Right cardiac atrium (tissue), 5 donors: Measurements from ENCODE around the gene CPTP. TPM values are rescaled to one million over a fixed set of nuclear protein-coding genes. Genes with fewer than 3 reads are reported as not detected.

Source experiments
- ATAC-seq, 2 donors: fragments of 200-7000 bp; cut with Tn5 transposase; one replicate each; pipeline versions ENCODE4 v1.8.0 to v1.9.1; 2020; ENCODE audit warnings: moderate library complexity in 2 of 2, mild to moderate bottlenecking in 1 of 2
- DNase-seq, 3 donors: peaks; one replicate each; pipeline ENCODE4 v3.0.0-alpha.2; 2020
- H3K27ac ChIP-seq: one replicate; pipeline ENCODE4 v1.5.1; 2013; ENCODE audit warnings: mild to moderate bottlenecking, low read length, control low read depth, moderate library complexity
- H3K27me3 ChIP-seq: one replicate; pipeline ENCODE4 v1.6.1; 2013; ENCODE audit not compliant: control insufficient read depth, insufficient read depth
- H3K4me1 ChIP-seq: one replicate; pipeline ENCODE4 v1.6.1; 2013; ENCODE audit warnings: low read length; ENCODE audit not compliant: control insufficient read depth, insufficient read depth
- H3K4me3 ChIP-seq: one replicate; pipeline ENCODE4 v1.5.1; 2013; ENCODE audit warnings: low read length, control low read depth
- H3K9me3 ChIP-seq: one replicate; pipeline ENCODE4 v1.6.1; 2013; ENCODE audit warnings: low read length; ENCODE audit not compliant: control insufficient read depth
- WGBS: extraction: QIAGEN DNeasy Blood & Tissue Kit; methylation state at CpG from one replicate; pipeline ENCODE4 v1.1.7; 2013; 5-methylcytosine and 5-hydroxymethylcytosine counted together
- intact Hi-C, 4 donors: fragments of 100-400 bp; cut with DNase I; formaldehyde crosslinking; loops; one replicate each; pipeline versions ENCODE4 v1.11.0 to v1.14.0; 2022 to 2023
- polyA plus RNA-seq: library from polyadenylated mRNA; stranded (reverse); fragments of 200-250 nt; gene quantifications from one replicate; pipeline ENCODE4 v1.2.3, GENCODE V29; 2013
- total RNA-seq, 4 donors: library from RNA; stranded (reverse); fragmentation: NEBNext Ultra II Directional; extraction: Animal tissue kit (Norgen Biotek cat#: 25700); gene quantifications; one replicate each; pipeline ENCODE4 v1.2.1, GENCODE V29; 2021
- donor health status: healthy with polysubstance abuse.
- donor health status: DM: no; HTN: yes; CAD: no.
- donor health status: DM: no; HTN: no; CAD: no.
- donor health status: DM: no; HTN: yes; CAD: no; lungs with severe emphysema.
- donor health status: DM: yes; HTN: yes; CAD: no.

The CPTP gene
- total and polyA plus RNA-seq, 5 donors = 24.0 to 53.9 (median 28.9) TPM

GRCh38 chr1:1347663-1348419 is 23.2 kb downstream of the CPTP start:
- ATAC-seq (peak; percentile 3 to 8), DNase-seq (peak in 2 of 3 donors; percentile 65 to 71)
- Histone ChIP-seq H3K4me3 (peak overlapping the region; percentile 88), H3K27ac (peak overlapping the region; percentile 6), H3K9me3 (no peaks in the 10 kb centered on the region), H3K4me1 (no peaks in the 10 kb centered on the region), H3K27me3 (no peaks in the 10 kb centered on the region)
- intact Hi-C loops = no loop called here
- 34% methylated on average over 26 of the region's 26 CpGs for WGBS

- Histone ChIP-seq H3K27ac (peak overlapping the region; percentile 9), H3K4me1 (no peaks in the 10 kb centered on the region), H3K9me3 (no peaks in the 10 kb centered on the region), H3K27me3 (no peaks in the 10 kb centered on the region), H3K4me3 (peak overlapping the region; percentile 88)
- peak in 1 of 2 donors; percentile 5 for ATAC-seq
- under 1% methylated on average over 109 of the region's 109 CpGs for WGBS
- intact Hi-C loops = no loop called here
- peak in 2 of 3 donors; percentile 75 to 77 for DNase-seq
Observed at GRCh38 chr1:1348420-1349255, 24.0 kb downstream of the CPTP start.

GRCh38 chr1:1349256-1350012 is 24.8 kb downstream of the CPTP start, which contains the start of gene DVL1:
DVL1 (minus strand) TSS chr1:1349418; CDS start chr1:1349065, 353 bp downstream.
- Histone ChIP-seq H3K27ac (peak within 1 kb of the TSS; percentile 51), H3K4me3 (peak within 1 kb of the TSS; percentile 88), H3K9me3 (no peaks in the 10 kb centered on the region), H3K4me1 (no peaks in the 10 kb centered on the region), H3K27me3 (no peaks in the 10 kb centered on the region)
- intact Hi-C loops = no loop called here
- ATAC-seq (peak; percentile 18 to 21), DNase-seq (peak; percentile 75 to 91 (median 88))
- WGBS = 1% methylated on average over 122 of the region's 122 CpGs

GRCh38 chr1:1351511-1352427 is 27.2 kb downstream of the CPTP start:
- WGBS = 38% methylated on average over 29 of the region's 29 CpGs
- peaks cover 2% of the 10 kb centered on the region for H3K4me1 ChIP-seq

GRCh38 chr1:1352786-1353388 is 28.3 kb downstream of the CPTP start:
- 25% methylated on average over 5 of the region's 5 CpGs for WGBS

More at GRCh38 chr1:1351511-1352427, 27.2 kb downstream of the CPTP start:
- intact Hi-C loops = no loop called here
- peak; percentile 71 to 87 (median 87) for DNase-seq
- Histone ChIP-seq H3K27ac (no peak overlapping the region), H3K9me3 (no peaks in the 10 kb centered on the region), H3K4me3 (no peak overlapping the region), H3K27me3 (no peaks in the 10 kb centered on the region)
- ATAC-seq = peak; percentile 17 to 55

GRCh38 chr1:1353389-1354151 is 29.0 kb downstream of the CPTP start:
- DNase-seq = peak; percentile 21 to 71 (median 62)
- ATAC-seq = no peak
- Histone ChIP-seq H3K4me3 (no peak overlapping the region), H3K9me3 (no peaks in the 10 kb centered on the region), H3K27ac (no peak overlapping the region), H3K4me1 (peaks cover 2% of the 10 kb centered on the region), H3K27me3 (no peaks in the 10 kb centered on the region)
- WGBS = 43% methylated on average over 28 of the region's 28 CpGs
- intact Hi-C loops = no loop called here

More at GRCh38 chr1:1352786-1353388, 28.3 kb downstream of the CPTP start:
- Histone ChIP-seq H3K27me3 (no peaks in the 10 kb centered on the region), H3K9me3 (no peaks in the 10 kb centered on the region), H3K27ac (no peak overlapping the region), H3K4me3 (no peak overlapping the region), H3K4me1 (peaks cover 2% of the 10 kb centered on the region)
- intact Hi-C loops = no loop called here
- ATAC-seq (no peak), DNase-seq (peak in 2 of 3 donors; percentile 53 to 58)

GRCh38 chr1:1354271-1355247 is 30.0 kb downstream of the CPTP start:
- intact Hi-C loops = no loop called here
- 39% methylated on average over 116 of the region's 116 CpGs for WGBS
- peaks cover 2% of the 10 kb centered on the region for H3K4me1 ChIP-seq
- ATAC-seq = no peak
- no peak overlapping the region for H3K27ac ChIP-seq
- H3K4me3 ChIP-seq = no peak overlapping the region
- no peaks in the 10 kb centered on the region for H3K9me3 ChIP-seq
- peak; percentile 22 to 68 (median 66) for DNase-seq
- no peaks in the 10 kb centered on the region for H3K27me3 ChIP-seq

GRCh38 chr1:1355416-1355815 is 30.8 kb downstream of the CPTP start:
- Histone ChIP-seq H3K27me3 (no peaks in the 10 kb centered on the region), H3K27ac (no peak overlapping the region), H3K9me3 (no peaks in the 10 kb centered on the region), H3K4me1 (peaks cover 2% of the 10 kb centered on the region), H3K4me3 (no peak overlapping the region)
- ATAC-seq (no peak), DNase-seq (peak; percentile 46 to 84 (median 84))
- 4% methylated on average over 52 of the region's 52 CpGs for WGBS
- intact Hi-C loops = no loop called here
